HEK293T (cell line): ENCODE measurements around the gene DNAJB12.

Experiments
- CTCF ChIA-PET: fragments of 350-600 bp; formaldehyde crosslinking; extraction: SDS; loops from one replicate; lab custom pipeline; 2021; ENCODE audit warnings: antibody characterized with exemption, inconsistent platforms; lab: Yijun Ruan, JAX
- POLR2A ChIA-PET: fragments of 350-600 bp; formaldehyde crosslinking; extraction: SDS; loops from one replicate; lab custom pipeline; 2020; ENCODE audit warnings: antibody characterized with exemption, inconsistent platforms; lab: Yijun Ruan, JAX
- DNase-seq: peaks from one replicate; pipeline ENCODE4 v3.0.0; 2012; ENCODE audit warnings: mixed read lengths; ENCODE audit errors: extremely low spot score
- ARNT ChIP-seq: fragments of 450-650 bp; IDR thresholded peaks from 2 replicates; pipeline ENCODE4 v1.6.1; 2017; ENCODE audit warnings: mild to moderate bottlenecking
- BHLHE40 ChIP-seq: fragments of 450-650 bp; IDR thresholded peaks from 2 replicates; pipeline ENCODE4 v1.6.1; 2016; ENCODE audit warnings: mild to moderate bottlenecking, moderate library complexity, borderline replicate concordance
- CTBP1 ChIP-seq: fragments of 450-650 bp; IDR thresholded peaks from 2 replicates; pipeline ENCODE4 v1.6.1; 2016; ENCODE audit warnings: borderline replicate concordance
- ELF4 ChIP-seq: fragments of 450-650 bp; IDR thresholded peaks from 2 replicates; pipeline ENCODE4 v1.6.1; 2017; ENCODE audit warnings: antibody characterized with exemption
- FOXA1 ChIP-seq: fragments of 450-650 bp; IDR thresholded peaks from 2 replicates; pipeline ENCODE4 v1.6.1; 2016; ENCODE audit warnings: mild to moderate bottlenecking
- FOXK2 ChIP-seq: fragments of 450-650 bp; IDR thresholded peaks from 2 replicates; pipeline ENCODE4 v1.6.1; 2016; ENCODE audit warnings: mild to moderate bottlenecking
- FOXM1 ChIP-seq: fragments of 450-650 bp; IDR thresholded peaks from 2 replicates; pipeline ENCODE4 v1.6.1; 2017; ENCODE audit warnings: mild to moderate bottlenecking, borderline replicate concordance
- HDGF ChIP-seq: fragments of 450-650 bp; IDR thresholded peaks from 2 replicates; pipeline ENCODE4 v1.6.1; 2017; ENCODE audit warnings: antibody characterized with exemption, borderline replicate concordance
- L3MBTL2 ChIP-seq: fragments of 450-650 bp; conservative IDR thresholded peaks from 2 replicates; pipeline ENCODE4 v1.6.1; 2016; ENCODE audit warnings: mild to moderate bottlenecking
- LEF1 ChIP-seq: fragments of 450-650 bp; IDR thresholded peaks from 2 replicates; pipeline ENCODE4 v1.6.1; 2017; ENCODE audit warnings: mild to moderate bottlenecking, borderline replicate concordance
- NFRKB ChIP-seq: fragments of 450-650 bp; IDR thresholded peaks from 2 replicates; pipeline ENCODE4 v1.6.1; 2016; ENCODE audit warnings: mild to moderate bottlenecking, moderate library complexity
- PKNOX1 ChIP-seq: fragments of 450-650 bp; IDR thresholded peaks from 2 replicates; pipeline ENCODE4 v1.6.1; 2016
- SP1 ChIP-seq: fragments of 450-650 bp; IDR thresholded peaks from 2 replicates; pipeline ENCODE4 v1.6.1; 2017
- SUZ12 ChIP-seq: fragments of 450-650 bp; IDR thresholded peaks from 2 replicates; pipeline ENCODE4 v1.6.1; 2016; ENCODE audit warnings: mild to moderate bottlenecking
- TARDBP ChIP-seq: fragments of 450-650 bp; IDR thresholded peaks from 2 replicates; pipeline ENCODE4 v1.6.1; 2016
- ZNF384 ChIP-seq: fragments of 450-650 bp; IDR thresholded peaks from 2 replicates; pipeline ENCODE4 v1.6.1; 2016

Gene DNAJB12

GRCh38 chr10:72334196-72334824 lies 20.4 kb downstream of the DNAJB12 start:
- POLR2A ChIA-PET, result interaction anchor here (0.7 to 22.3 kb wide), 3 partner anchors 13 to 56 kb away, joined by 3 to 517 read pairs (median 4); partner anchors contain the start of gene DDIT4
- TF ChIP-seq NFRKB (no peak), FOXA1 (no peak), FOXK2 (no peak), CTBP1 (no peak), ELF4 (no peak), ARNT (no peak), SP1 (no peak)
- CTCF ChIA-PET, result no interaction called here
- no peak for DNase-seq

- DNase-seq, result no peak
- POLR2A ChIA-PET, result interaction anchor here (0.7 to 22.3 kb wide), 3 partner anchors 12 to 55 kb away, joined by 3 to 517 read pairs (median 4); partner anchors contain the start of gene DDIT4
- CTCF ChIA-PET, result interaction anchor here (1.3 kb wide), 1 partner anchor 58 kb away, joined by 4 read pairs; no protein-coding TSS in a partner anchor
- TF ChIP-seq L3MBTL2 (no peak), TARDBP (no peak), SUZ12 (no peak), BHLHE40 (no peak)
Observed at GRCh38 chr10:72333112-72334015, 21.4 kb downstream of the DNAJB12 start.

GRCh38 chr10:72332423-72333111 lies 22.2 kb downstream of the DNAJB12 start:
- POLR2A ChIA-PET, result interaction anchor here (0.6 to 22.3 kb wide), 7 partner anchors 11 to 116 kb away, joined by 3 to 517 read pairs (median 5); partner anchors contain the start of genes ASCC1 and DDIT4
- CTCF ChIA-PET, result interaction anchor here (0.5 to 1.3 kb wide), 4 partner anchors 57 to 944 kb away, joined by 3 to 6 read pairs (median 4); no protein-coding TSS in a partner anchor
- TF ChIP-seq FOXM1 (no peak), L3MBTL2 (peak; percentile 84; the same call in 1 of the 2 replicates), TARDBP (no peak)
- no peak for DNase-seq

GRCh38 chr10:72331575-72332422 lies 22.9 kb downstream of the DNAJB12 start:
- ChIA-PET POLR2A (interaction anchor here (0.6 to 22.3 kb wide), 8 partner anchors 10 to 433 kb away, joined by 3 to 517 read pairs (median 5); partner anchors contain the start of genes ASCC1 and DDIT4), CTCF (interaction anchor here (0.5 to 1.3 kb wide), 5 partner anchors 22 to 943 kb away, joined by 3 to 6 read pairs (median 4); no protein-coding TSS in a partner anchor)
- peak; percentile 29; the same call in 1 of the 2 replicates for TF ChIP-seq PKNOX1
- TF ChIP-seq L3MBTL2, result no peak
- TF ChIP-seq HDGF, result peak; percentile 20; the same call in 1 of the 2 replicates
- peak; percentile 68 for DNase-seq

- ChIA-PET CTCF (interaction anchor here (1.4 kb wide), 1 partner anchor 241 kb away, joined by 3 read pairs; no protein-coding TSS in a partner anchor), POLR2A (interaction anchor here (3.8 to 22.3 kb wide), 2 partner anchors 9 to 52 kb away, joined by 20 to 517 read pairs; partner anchors contain the start of gene DDIT4)
- TF ChIP-seq FOXM1 (no peak), NFRKB (no peak), LEF1 (no peak), ZNF384 (no peak), SUZ12 (no peak), CTBP1 (no peak), SP1 (no peak), BHLHE40 (no peak)
- no peak for DNase-seq
Observed at GRCh38 chr10:72330069-72330426, 24.7 kb downstream of the DNAJB12 start.

- ChIA-PET CTCF (interaction anchor here (0.8 to 2.0 kb wide), 4 partner anchors 8 to 240 kb away, joined by 3 to 11 read pairs (median 3); no protein-coding TSS in a partner anchor), POLR2A (interaction anchor here (0.6 to 22.3 kb wide), 4 partner anchors 8 to 83 kb away, joined by 3 to 517 read pairs (median 12); partner anchors contain the start of gene DDIT4)
- no peak for DNase-seq
- TF ChIP-seq PKNOX1 (peak; percentile 68; the same call in 1 of the 2 replicates), NFRKB (no peak)
Observed at GRCh38 chr10:72329290-72330068, 25.2 kb downstream of the DNAJB12 start.
